HepG2 (cell line): ENCODE measurements around the gene TCF19. TPM values are rescaled to one million over a fixed set of nuclear protein-coding genes. Genes with fewer than 3 reads are reported as not detected.

ENCODE experiments used
- ARID2 ChIP-seq: sonication (generic); formaldehyde crosslinking; IDR thresholded peaks from 2 replicates; pipeline ENCODE4 v1.8.1; 2022; ENCODE audit warnings: mild to moderate bottlenecking, missing genetic modification reagents, borderline replicate concordance
- FOXP4 ChIP-seq: sonication (generic); formaldehyde crosslinking; IDR thresholded peaks from 2 replicates; pipeline ENCODE4 v1.4.0; 2020; ENCODE audit warnings: missing genetic modification reagents
- LRRFIP1 ChIP-seq: sonication (generic); formaldehyde crosslinking; conservative IDR thresholded peaks from 2 replicates; pipeline ENCODE4 v1.4.0; 2020; ENCODE audit warnings: missing genetic modification reagents
- NCOR1 ChIP-seq: fragments of 200-600 bp; sonication (generic); IDR thresholded peaks from 2 replicates; pipeline ENCODE4 v1.7.0; 2017; ENCODE audit warnings: antibody characterized with exemption, low read length, borderline replicate concordance
- NFKB2 ChIP-seq: sonication (generic); formaldehyde crosslinking; IDR thresholded peaks from 2 replicates; pipeline ENCODE4 v1.4.0; 2020; ENCODE audit warnings: missing genetic modification reagents, borderline replicate concordance
- PITX1 ChIP-seq: sonication (generic); formaldehyde crosslinking; IDR thresholded peaks from 2 replicates; pipeline ENCODE4 v1.5.1; 2020; ENCODE audit warnings: mild to moderate bottlenecking, missing genetic modification reagents
- PRDM4 ChIP-seq: sonication (generic); formaldehyde crosslinking; IDR thresholded peaks from 2 replicates; pipeline ENCODE4 v1.9.0; 2021; ENCODE audit warnings: missing genetic modification reagents, borderline replicate concordance
- RBM39 ChIP-seq: fragments of 200-400 bp; formaldehyde crosslinking; IDR thresholded peaks from one replicate; pipeline ENCODE4 v1.6.1; 2018; ENCODE audit warnings: antibody characterized with exemption, mild to moderate bottlenecking, low read depth, low read length; ENCODE audit not compliant: poor library complexity, severe bottlenecking
- SNAPC5 ChIP-seq: sonication (generic); formaldehyde crosslinking; IDR thresholded peaks from 2 replicates; pipeline ENCODE4 v1.8.1; 2023; ENCODE audit warnings: mild to moderate bottlenecking, missing genetic modification reagents, borderline replicate concordance
- SPEN ChIP-seq: sonication (generic); formaldehyde crosslinking; IDR thresholded peaks from 2 replicates; pipeline ENCODE4 v1.5.1; 2020; ENCODE audit warnings: low read depth, mild to moderate bottlenecking, missing genetic modification reagents
- SRSF4 ChIP-seq: fragments of 200-400 bp; formaldehyde crosslinking; IDR thresholded peaks from one replicate; pipeline ENCODE4 v1.6.1; 2018; ENCODE audit warnings: mild to moderate bottlenecking, low read depth, low read length, moderate library complexity; ENCODE audit not compliant: poor library complexity, severe bottlenecking
- ZBTB2 ChIP-seq: sonication (generic); formaldehyde crosslinking; IDR thresholded peaks from 2 replicates; pipeline ENCODE4 v1.8.0; 2022; ENCODE audit warnings: low read depth, missing genetic modification reagents
- ZFYVE20 ChIP-seq: sonication (generic); formaldehyde crosslinking; IDR thresholded peaks from 2 replicates; pipeline ENCODE4 v1.8.0; 2023; ENCODE audit warnings: low read depth, mild to moderate bottlenecking, moderate library complexity, missing genetic modification reagents, borderline replicate concordance
- ZNF382 ChIP-seq: sonication (generic); formaldehyde crosslinking; IDR thresholded peaks from 2 replicates; pipeline ENCODE4 v1.5.0; 2020; ENCODE audit warnings: missing genetic modification reagents, mild to moderate bottlenecking, borderline replicate concordance
- ZNF432 ChIP-seq: sonication (generic); formaldehyde crosslinking; IDR thresholded peaks from 2 replicates; pipeline ENCODE4 v1.5.0; 2020; ENCODE audit warnings: missing genetic modification reagents, mild to moderate bottlenecking, borderline replicate concordance
- ZNF747 ChIP-seq: sonication (generic); formaldehyde crosslinking; IDR thresholded peaks from 2 replicates; pipeline ENCODE4 v1.8.1; 2023; ENCODE audit warnings: missing genetic modification reagents, mild to moderate bottlenecking, borderline replicate concordance
- polyA plus RNA-seq, 8 experiments: library from polyadenylated mRNA; depleted of rRNA in 3 of 8; stranded (reverse) in 7 of 8; unstranded in 1 of 8; fragments of >200 nt; fragmentation: Illumina TruSeq in 4 of 8; extraction: Trizol in 4 of 8; gene quantifications; 2 replicates each; pipeline versions ENCODE4 v1.2.1 to v1.2.3, GENCODE V29; 2011 to 2016; ENCODE audit warnings: low read depth in 4 of 8, missing spikeins in 1 of 8, mixed read lengths in 1 of 8; ENCODE audit not compliant: insufficient read depth in 1 of 8
- total RNA-seq, 5 experiments: library from RNA; depleted of rRNA; stranded (reverse); fragments of >200 nt; fragmentation: Illumina TruSeq; extraction: Trizol; gene quantifications; 2 replicates each; pipeline ENCODE4 v1.2.3, GENCODE V29; 2016; ENCODE audit warnings: low read depth in 1 of 5

Gene TCF19
- total and polyA plus RNA-seq, 2 of the 13 experiments (the other 11 are each of a cell fraction or from before 2014, with no cell fraction given): 4.9 to 22.2 TPM

GRCh38 chr6:31158863-31159855 is 770 bp downstream of the TCF19 start (continued):
- TF ChIP-seq FOXP4 (CRISPR knock-in tag) (0 out of 2 replicates have a peak, but pooled peaks have one; percentile 23), ZNF432 (CRISPR knock-in tag) (no peak), LRRFIP1 (no peak), NCOR1 (no peak), ARID2 (CRISPR knock-in tag) (0 out of 2 replicates have a peak, but pooled peaks have one; percentile 51), SNAPC5 (no peak), SPEN (no peak), RBM39 (no peak), ZNF747 (no peak), NFKB2 (CRISPR knock-in tag) (peak; percentile 70; the same call in 1 of the 2 replicates), ZBTB2 (CRISPR knock-in tag) (no peak), PRDM4 (no peak), ZNF382 (CRISPR knock-in tag) (no peak), ZFYVE20 (CRISPR knock-in tag) (no peak), SRSF4 (no peak), PITX1 (CRISPR knock-in tag) (no peak)
